HepG2 (cell line): Measurements from ENCODE around the gene PHF10. TPM values are rescaled to one million over a fixed set of nuclear protein-coding genes. Genes with fewer than 3 reads are reported as not detected.

Experiments used
- DNMT3B ChIP-seq: conservative IDR thresholded peaks from 2 replicates; pipeline ENCODE4 v1.6.1; 2016; ENCODE audit warnings: missing biosample characterization, control low read depth
- FOXK1 ChIP-seq: sonication (generic); formaldehyde crosslinking; IDR thresholded peaks from 2 replicates; pipeline ENCODE4 v1.4.0; 2020; ENCODE audit warnings: low read depth, missing genetic modification reagents, borderline replicate concordance
- HOXA5 ChIP-seq: sonication (generic); formaldehyde crosslinking; IDR thresholded peaks from 2 replicates; pipeline ENCODE4 v1.4.0; 2020; ENCODE audit warnings: missing genetic modification reagents
- MATR3 ChIP-seq: sonication (generic); formaldehyde crosslinking; IDR thresholded peaks from 2 replicates; pipeline ENCODE4 v1.4.0; 2020; ENCODE audit warnings: missing genetic modification reagents
- PAF1 ChIP-seq: IDR thresholded peaks from 2 replicates; pipeline ENCODE4 v1.6.1; 2016; ENCODE audit warnings: missing genetic modification reagents, missing compliant biosample characterization
- PPARG ChIP-seq: conservative IDR thresholded peaks from 2 replicates; pipeline ENCODE4 v1.6.1; 2016; ENCODE audit warnings: missing biosample characterization, missing genetic modification reagents
- PREB ChIP-seq: sonication (generic); formaldehyde crosslinking; IDR thresholded peaks from 2 replicates; pipeline ENCODE4 v1.4.0; 2020; ENCODE audit warnings: missing genetic modification reagents
- RAD51 ChIP-seq: fragments of 450-650 bp; IDR thresholded peaks from 2 replicates; pipeline ENCODE4 v1.6.1; 2016; ENCODE audit warnings: borderline replicate concordance
- SALL2 ChIP-seq: sonication (generic); formaldehyde crosslinking; IDR thresholded peaks from 2 replicates; pipeline ENCODE4 v1.8.1; 2023; ENCODE audit warnings: mild to moderate bottlenecking, missing genetic modification reagents, inconsistent platforms
- SMAD3 ChIP-seq: sonication (generic); formaldehyde crosslinking; IDR thresholded peaks from 2 replicates; pipeline ENCODE4 v1.4.0; 2020; ENCODE audit warnings: missing genetic modification reagents
- THRA ChIP-seq: sonication (generic); formaldehyde crosslinking; IDR thresholded peaks from 2 replicates; pipeline ENCODE4 v1.4.0; 2020; ENCODE audit warnings: missing genetic modification reagents, borderline replicate concordance
- U2AF1 ChIP-seq: fragments of 200-400 bp; formaldehyde crosslinking; optimal IDR thresholded peaks from 2 replicates; pipeline ENCODE3; 2017; ENCODE audit warnings: mild to moderate bottlenecking, low read depth, low read length
- U2AF2 ChIP-seq: fragments of 200-400 bp; formaldehyde crosslinking; IDR thresholded peaks from 2 replicates; pipeline ENCODE4 v1.6.1; 2017; ENCODE audit warnings: low read depth, mild to moderate bottlenecking, low read length
- ZNF143 ChIP-seq: sonication (generic); formaldehyde crosslinking; IDR thresholded peaks from 2 replicates; pipeline ENCODE4 v1.4.0; 2020; ENCODE audit warnings: missing genetic modification reagents
- ZNF407 ChIP-seq: sonication (generic); formaldehyde crosslinking; IDR thresholded peaks from one replicate; pipeline ENCODE4 v1.5.1; 2020; ENCODE audit warnings: mild to moderate bottlenecking, missing genetic modification reagents; ENCODE audit errors: not compliant biosample characterization
- ZNF713 ChIP-seq: sonication (generic); formaldehyde crosslinking; IDR thresholded peaks from 2 replicates; pipeline ENCODE4 v1.4.0; 2020; ENCODE audit warnings: mild to moderate bottlenecking, missing genetic modification reagents
- polyA plus RNA-seq, 8 experiments: library from polyadenylated mRNA; depleted of rRNA in 3 of 8; stranded (reverse) in 7 of 8; unstranded in 1 of 8; fragments of >200 nt; fragmentation: Illumina TruSeq in 4 of 8; extraction: Trizol in 4 of 8; gene quantifications; 2 replicates each; pipeline versions ENCODE4 v1.2.1 to v1.2.3, GENCODE V29; 2011 to 2016; ENCODE audit warnings: low read depth in 4 of 8, missing spikeins in 1 of 8, mixed read lengths in 1 of 8; ENCODE audit not compliant: insufficient read depth in 1 of 8
- total RNA-seq, 5 experiments: library from RNA; depleted of rRNA; stranded (reverse); fragments of >200 nt; fragmentation: Illumina TruSeq; extraction: Trizol; gene quantifications; 2 replicates each; pipeline ENCODE4 v1.2.3, GENCODE V29; 2016; ENCODE audit warnings: low read depth in 1 of 5
- TF ChIP-seq, protein P1 (sequence below): sonication (generic); formaldehyde crosslinking; IDR thresholded peaks from 2 replicates; pipeline ENCODE4 v1.4.0; 2020; ENCODE audit warnings: missing genetic modification reagents

Gene PHF10
- total and polyA plus RNA-seq, 2 of the 13 experiments (the other 11 are each of a cell fraction or from before 2014, with no cell fraction given): 42.1 to 84.1 TPM

DNA sequence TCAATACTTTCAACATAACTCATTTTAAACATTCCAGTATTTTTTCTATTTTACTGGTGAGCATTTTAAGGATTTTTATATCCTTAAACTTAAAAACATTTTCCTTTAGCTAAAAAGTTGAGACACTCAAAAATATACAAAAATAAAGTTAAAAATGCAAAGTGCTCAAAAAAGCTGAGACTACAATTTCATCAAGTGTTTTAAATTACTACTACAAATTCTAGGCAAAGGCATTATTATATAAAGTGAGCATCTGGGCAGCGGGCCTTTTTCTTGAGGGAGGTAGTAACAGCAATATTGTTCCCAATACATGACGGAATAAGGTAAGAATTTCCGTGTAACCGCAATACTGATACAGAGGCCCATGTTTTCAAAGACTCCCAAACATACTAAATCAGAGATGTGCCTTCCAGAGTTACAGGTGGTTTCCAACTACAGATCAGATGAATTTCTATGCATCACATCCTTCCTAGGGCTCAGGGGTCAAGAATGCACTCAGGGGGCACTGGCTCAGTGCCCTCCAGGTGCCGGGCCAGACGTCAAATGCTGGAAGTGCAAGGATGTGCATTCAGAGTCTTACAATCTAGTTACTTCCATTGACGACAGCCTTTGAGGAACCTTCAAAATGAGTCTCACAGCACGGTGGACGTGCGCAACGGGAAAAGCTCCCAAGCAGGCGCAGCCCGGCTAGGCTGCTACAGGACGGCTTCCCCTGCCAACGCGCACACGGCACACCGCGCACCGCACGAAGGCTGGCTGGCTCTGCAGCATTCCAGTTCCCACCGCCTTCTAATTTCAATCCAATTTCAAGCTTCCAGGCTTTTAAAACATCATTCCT is 1.7 kb downstream of the PHF10 start (continued):
- no peak for TF ChIP-seq SMAD3 (CRISPR knock-in tag)
- TF ChIP-seq PREB (CRISPR knock-in tag): no peak
- no peak for TF ChIP-seq THRA
- no peak for TF ChIP-seq PPARG (CRISPR knock-in tag)
- 0 out of 2 replicates have a peak, but pooled peaks have one; percentile 19 for TF ChIP-seq SALL2 (CRISPR knock-in tag)
- no peak for TF ChIP-seq U2AF1
- 0 out of 2 replicates have a peak, but pooled peaks have one; percentile 18 for TF ChIP-seq HOXA5 (CRISPR knock-in tag)
- no peak for TF ChIP-seq PAF1
- TF ChIP-seq DNMT3B (CRISPR knock-in tag): no peak
- TF ChIP-seq ZNF713 (CRISPR knock-in tag): no peak
- no peak for TF ChIP-seq ZNF407 (CRISPR knock-in tag)
- no peak for TF ChIP-seq U2AF2
- TF ChIP-seq, protein P1, sequence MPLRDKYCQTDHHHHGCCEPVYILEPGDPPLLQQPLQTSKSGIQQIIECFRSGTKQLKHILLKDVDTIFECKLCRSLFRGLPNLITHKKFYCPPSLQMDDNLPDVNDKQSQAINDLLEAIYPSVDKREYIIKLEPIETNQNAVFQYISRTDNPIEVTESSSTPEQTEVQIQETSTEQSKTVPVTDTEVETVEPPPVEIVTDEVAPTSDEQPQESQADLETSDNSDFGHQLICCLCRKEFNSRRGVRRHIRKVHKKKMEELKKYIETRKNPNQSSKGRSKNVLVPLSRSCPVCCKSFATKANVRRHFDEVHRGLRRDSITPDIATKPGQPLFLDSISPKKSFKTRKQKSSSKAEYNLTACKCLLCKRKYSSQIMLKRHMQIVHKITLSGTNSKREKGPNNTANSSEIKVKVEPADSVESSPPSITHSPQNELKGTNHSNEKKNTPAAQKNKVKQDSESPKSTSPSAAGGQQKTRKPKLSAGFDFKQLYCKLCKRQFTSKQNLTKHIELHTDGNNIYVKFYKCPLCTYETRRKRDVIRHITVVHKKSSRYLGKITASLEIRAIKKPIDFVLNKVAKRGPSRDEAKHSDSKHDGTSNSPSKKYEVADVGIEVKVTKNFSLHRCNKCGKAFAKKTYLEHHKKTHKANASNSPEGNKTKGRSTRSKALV (CRISPR knock-in tag): peak; percentile 97; the same call in 1 of the 2 replicates
- no peak for TF ChIP-seq RAD51
- TF ChIP-seq ZNF143 (CRISPR knock-in tag): no peak
- TF ChIP-seq FOXK1 (CRISPR knock-in tag): no peak
- no peak for TF ChIP-seq MATR3 (CRISPR knock-in tag)
